HEK293 (cell line): ENCODE measurements around the gene DENND2A.
A peak's percentile ranks its signal among the peaks of the same experiment; 100 is the strongest.

Source experiments
- CTCF ChIP-seq: fragments of 450-650 bp; formaldehyde crosslinking; IDR thresholded peaks from 2 replicates; pipeline ENCODE4 v1.5.1; 2016; ENCODE audit warnings: missing biosample characterization, missing genetic modification characterization
- KLF7 ChIP-seq: fragments of 450-650 bp; formaldehyde crosslinking; IDR thresholded peaks from 2 replicates; pipeline ENCODE4 v1.5.1; 2016; ENCODE audit warnings: missing biosample characterization, missing genetic modification characterization, borderline replicate concordance
- WT1 ChIP-seq: fragments of 450-650 bp; formaldehyde crosslinking; IDR thresholded peaks from 2 replicates; pipeline ENCODE4 v1.5.1; 2016; ENCODE audit warnings: missing biosample characterization, missing genetic modification characterization
- ZBTB17 ChIP-seq: fragments of 450-650 bp; formaldehyde crosslinking; IDR thresholded peaks from 2 replicates; pipeline ENCODE4 v1.5.1; 2016; ENCODE audit warnings: missing biosample characterization, missing genetic modification characterization
- ZNF112 ChIP-seq: fragments of 450-650 bp; formaldehyde crosslinking; IDR thresholded peaks from 2 replicates; pipeline ENCODE4 v1.5.0; 2017; ENCODE audit warnings: missing biosample characterization, missing genetic modification characterization
- ZNF2 ChIP-seq: fragments of 450-650 bp; formaldehyde crosslinking; IDR thresholded peaks from 2 replicates; pipeline ENCODE4 v1.5.1; 2016; ENCODE audit warnings: missing biosample characterization, missing genetic modification characterization
- ZNF292 ChIP-seq: fragments of 450-650 bp; formaldehyde crosslinking; IDR thresholded peaks from 2 replicates; pipeline ENCODE4 v1.5.1; 2016; ENCODE audit warnings: low read depth, missing biosample characterization, missing genetic modification characterization, borderline replicate concordance
- ZNF398 ChIP-seq: fragments of 450-650 bp; formaldehyde crosslinking; IDR thresholded peaks from 2 replicates; pipeline ENCODE4 v1.5.1; 2017; ENCODE audit warnings: missing biosample characterization, missing genetic modification characterization
- ZNF48 ChIP-seq: fragments of 450-650 bp; formaldehyde crosslinking; IDR thresholded peaks from 2 replicates; pipeline ENCODE4 v1.5.1; 2016; ENCODE audit warnings: missing biosample characterization, missing genetic modification characterization
- ZNF571 ChIP-seq: fragments of 450-650 bp; formaldehyde crosslinking; IDR thresholded peaks from 2 replicates; pipeline ENCODE4 v1.5.0; 2017; ENCODE audit warnings: missing biosample characterization, missing genetic modification characterization
- ZNF585B ChIP-seq: fragments of 450-650 bp; formaldehyde crosslinking; IDR thresholded peaks from 2 replicates; pipeline ENCODE4 v1.5.1; 2016; ENCODE audit warnings: missing biosample characterization, missing genetic modification characterization
- ZNF660 ChIP-seq: fragments of 450-650 bp; IDR thresholded peaks from 2 replicates; pipeline ENCODE4 v1.5.1; 2018; ENCODE audit warnings: missing biosample characterization, mild to moderate bottlenecking, missing genetic modification characterization
- ZSCAN23 ChIP-seq: fragments of 450-650 bp; formaldehyde crosslinking; IDR thresholded peaks from 2 replicates; pipeline ENCODE4 v1.5.1; 2016; ENCODE audit warnings: missing biosample characterization, missing genetic modification characterization
- TF ChIP-seq, protein P1 (sequence below): fragments of 450-650 bp; formaldehyde crosslinking; IDR thresholded peaks from 2 replicates; pipeline ENCODE4 v1.5.1; 2017; ENCODE audit warnings: missing biosample characterization, missing genetic modification characterization
- TF ChIP-seq, protein P2 (sequence below): fragments of 450-650 bp; formaldehyde crosslinking; IDR thresholded peaks from 2 replicates; pipeline ENCODE4 v1.5.1; 2017; ENCODE audit warnings: missing biosample characterization, missing genetic modification characterization
- TF ChIP-seq, protein P3 (sequence below): fragments of 450-650 bp; formaldehyde crosslinking; IDR thresholded peaks from 2 replicates; pipeline ENCODE4 v1.5.1; 2016; ENCODE audit warnings: missing biosample characterization, missing genetic modification characterization
- TF ChIP-seq, protein P4 (sequence below): fragments of 450-650 bp; formaldehyde crosslinking; IDR thresholded peaks from 2 replicates; pipeline ENCODE4 v1.5.1; 2016; ENCODE audit warnings: missing biosample characterization, missing genetic modification characterization
- TF ChIP-seq, protein P5 (sequence below): fragments of 450-650 bp; formaldehyde crosslinking; IDR thresholded peaks from 2 replicates; pipeline ENCODE4 v1.5.1; 2016; ENCODE audit warnings: missing biosample characterization, missing genetic modification characterization
- TF ChIP-seq, protein P6 (sequence below): fragments of 450-650 bp; formaldehyde crosslinking; IDR thresholded peaks from 2 replicates; pipeline ENCODE4 v1.5.1; 2017; ENCODE audit warnings: missing biosample characterization, missing genetic modification characterization
- TF ChIP-seq, protein P7 (sequence below): fragments of 450-650 bp; formaldehyde crosslinking; IDR thresholded peaks from 2 replicates; pipeline ENCODE4 v1.5.1; 2016; ENCODE audit warnings: missing biosample characterization, missing genetic modification characterization, borderline replicate concordance

Gene DENND2A

GRCh38 chr7:140646931-140647647 lies 6.5 kb upstream of the DENND2A start (continued):
- TF ChIP-seq, protein P1, sequence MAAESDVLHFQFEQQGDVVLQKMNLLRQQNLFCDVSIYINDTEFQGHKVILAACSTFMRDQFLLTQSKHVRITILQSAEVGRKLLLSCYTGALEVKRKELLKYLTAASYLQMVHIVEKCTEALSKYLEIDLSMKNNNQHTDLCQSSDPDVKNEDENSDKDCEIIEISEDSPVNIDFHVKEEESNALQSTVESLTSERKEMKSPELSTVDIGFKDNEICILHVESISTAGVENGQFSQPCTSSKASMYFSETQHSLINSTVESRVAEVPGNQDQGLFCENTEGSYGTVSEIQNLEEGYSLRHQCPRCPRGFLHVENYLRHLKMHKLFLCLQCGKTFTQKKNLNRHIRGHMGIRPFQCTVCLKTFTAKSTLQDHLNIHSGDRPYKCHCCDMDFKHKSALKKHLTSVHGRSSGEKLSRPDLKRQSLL (tag by site-specific recombination), result no peak
- peak; percentile 55 for TF ChIP-seq ZBTB17 (tag by site-specific recombination)
- no peak for TF ChIP-seq ZSCAN23
- no peak for TF ChIP-seq KLF7 (tag by site-specific recombination)
- TF ChIP-seq ZNF2 (tag by site-specific recombination), result no peak
- TF ChIP-seq, protein P2, sequence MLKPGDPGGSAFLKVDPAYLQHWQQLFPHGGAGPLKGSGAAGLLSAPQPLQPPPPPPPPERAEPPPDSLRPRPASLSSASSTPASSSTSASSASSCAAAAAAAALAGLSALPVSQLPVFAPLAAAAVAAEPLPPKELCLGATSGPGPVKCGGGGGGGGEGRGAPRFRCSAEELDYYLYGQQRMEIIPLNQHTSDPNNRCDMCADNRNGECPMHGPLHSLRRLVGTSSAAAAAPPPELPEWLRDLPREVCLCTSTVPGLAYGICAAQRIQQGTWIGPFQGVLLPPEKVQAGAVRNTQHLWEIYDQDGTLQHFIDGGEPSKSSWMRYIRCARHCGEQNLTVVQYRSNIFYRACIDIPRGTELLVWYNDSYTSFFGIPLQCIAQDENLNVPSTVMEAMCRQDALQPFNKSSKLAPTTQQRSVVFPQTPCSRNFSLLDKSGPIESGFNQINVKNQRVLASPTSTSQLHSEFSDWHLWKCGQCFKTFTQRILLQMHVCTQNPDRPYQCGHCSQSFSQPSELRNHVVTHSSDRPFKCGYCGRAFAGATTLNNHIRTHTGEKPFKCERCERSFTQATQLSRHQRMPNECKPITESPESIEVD (tag by site-specific recombination), result no peak
- no peak for TF ChIP-seq ZNF660 (tag by site-specific recombination)
- no peak for TF ChIP-seq ZNF48
- TF ChIP-seq, protein P3, sequence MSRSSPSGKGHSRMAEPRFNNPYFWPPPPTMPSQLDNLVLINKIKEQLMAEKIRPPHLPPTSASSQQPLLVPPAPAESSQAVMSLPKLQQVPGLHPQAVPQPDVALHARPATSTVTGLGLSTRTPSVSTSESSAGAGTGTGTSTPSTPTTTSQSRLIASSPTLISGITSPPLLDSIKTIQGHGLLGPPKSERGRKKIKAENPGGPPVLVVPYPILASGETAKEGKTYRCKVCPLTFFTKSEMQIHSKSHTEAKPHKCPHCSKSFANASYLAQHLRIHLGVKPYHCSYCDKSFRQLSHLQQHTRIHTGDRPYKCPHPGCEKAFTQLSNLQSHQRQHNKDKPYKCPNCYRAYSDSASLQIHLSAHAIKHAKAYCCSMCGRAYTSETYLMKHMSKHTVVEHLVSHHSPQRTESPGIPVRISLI (tag by site-specific recombination), result no peak
- TF ChIP-seq ZNF585B (tag by site-specific recombination), result no peak
- TF ChIP-seq, protein P4, sequence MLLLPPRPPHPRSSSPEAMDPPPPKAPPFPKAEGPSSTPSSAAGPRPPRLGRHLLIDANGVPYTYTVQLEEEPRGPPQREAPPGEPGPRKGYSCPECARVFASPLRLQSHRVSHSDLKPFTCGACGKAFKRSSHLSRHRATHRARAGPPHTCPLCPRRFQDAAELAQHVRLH, result no peak
- TF ChIP-seq, protein P5, sequence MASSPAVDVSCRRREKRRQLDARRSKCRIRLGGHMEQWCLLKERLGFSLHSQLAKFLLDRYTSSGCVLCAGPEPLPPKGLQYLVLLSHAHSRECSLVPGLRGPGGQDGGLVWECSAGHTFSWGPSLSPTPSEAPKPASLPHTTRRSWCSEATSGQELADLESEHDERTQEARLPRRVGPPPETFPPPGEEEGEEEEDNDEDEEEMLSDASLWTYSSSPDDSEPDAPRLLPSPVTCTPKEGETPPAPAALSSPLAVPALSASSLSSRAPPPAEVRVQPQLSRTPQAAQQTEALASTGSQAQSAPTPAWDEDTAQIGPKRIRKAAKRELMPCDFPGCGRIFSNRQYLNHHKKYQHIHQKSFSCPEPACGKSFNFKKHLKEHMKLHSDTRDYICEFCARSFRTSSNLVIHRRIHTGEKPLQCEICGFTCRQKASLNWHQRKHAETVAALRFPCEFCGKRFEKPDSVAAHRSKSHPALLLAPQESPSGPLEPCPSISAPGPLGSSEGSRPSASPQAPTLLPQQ (tag by site-specific recombination), result no peak
- peak; percentile 36; the same call in 1 of the 2 replicates for TF ChIP-seq ZNF398 (tag by site-specific recombination)
- TF ChIP-seq ZNF112, result no peak
- no peak for TF ChIP-seq WT1 (tag by site-specific recombination)
- peak; percentile 85 for TF ChIP-seq CTCF (tag by site-specific recombination)
- TF ChIP-seq, protein P6, sequence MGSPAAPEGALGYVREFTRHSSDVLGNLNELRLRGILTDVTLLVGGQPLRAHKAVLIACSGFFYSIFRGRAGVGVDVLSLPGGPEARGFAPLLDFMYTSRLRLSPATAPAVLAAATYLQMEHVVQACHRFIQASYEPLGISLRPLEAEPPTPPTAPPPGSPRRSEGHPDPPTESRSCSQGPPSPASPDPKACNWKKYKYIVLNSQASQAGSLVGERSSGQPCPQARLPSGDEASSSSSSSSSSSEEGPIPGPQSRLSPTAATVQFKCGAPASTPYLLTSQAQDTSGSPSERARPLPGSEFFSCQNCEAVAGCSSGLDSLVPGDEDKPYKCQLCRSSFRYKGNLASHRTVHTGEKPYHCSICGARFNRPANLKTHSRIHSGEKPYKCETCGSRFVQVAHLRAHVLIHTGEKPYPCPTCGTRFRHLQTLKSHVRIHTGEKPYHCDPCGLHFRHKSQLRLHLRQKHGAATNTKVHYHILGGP (tag by site-specific recombination), result no peak
- no peak for TF ChIP-seq ZNF292 (tag by site-specific recombination)
- TF ChIP-seq ZNF571, result no peak
- TF ChIP-seq, protein P7, sequence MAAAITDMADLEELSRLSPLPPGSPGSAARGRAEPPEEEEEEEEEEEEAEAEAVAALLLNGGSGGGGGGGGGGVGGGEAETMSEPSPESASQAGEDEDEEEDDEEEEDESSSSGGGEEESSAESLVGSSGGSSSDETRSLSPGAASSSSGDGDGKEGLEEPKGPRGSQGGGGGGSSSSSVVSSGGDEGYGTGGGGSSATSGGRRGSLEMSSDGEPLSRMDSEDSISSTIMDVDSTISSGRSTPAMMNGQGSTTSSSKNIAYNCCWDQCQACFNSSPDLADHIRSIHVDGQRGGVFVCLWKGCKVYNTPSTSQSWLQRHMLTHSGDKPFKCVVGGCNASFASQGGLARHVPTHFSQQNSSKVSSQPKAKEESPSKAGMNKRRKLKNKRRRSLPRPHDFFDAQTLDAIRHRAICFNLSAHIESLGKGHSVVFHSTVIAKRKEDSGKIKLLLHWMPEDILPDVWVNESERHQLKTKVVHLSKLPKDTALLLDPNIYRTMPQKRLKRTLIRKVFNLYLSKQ, result no peak
